Measurements from ENCODE around the gene SCYGR3. TPM values are rescaled to one million over a fixed set of nuclear protein-coding genes. Genes with fewer than 3 reads are reported as not detected.

SCYGR3 gene
- not detected for total RNA-seq
- polyA plus RNA-seq, result not detected

- Histone ChIP-seq H3K4me1 (ENCODE audit: insufficient read depth, low read length) (no peaks in the 10 kb centered on the region), H3K36me3 (ENCODE audit: insufficient read depth, low read length) (no peaks in the 10 kb centered on the region), H3K4me3 (ENCODE audit: low read length) (no peak within 1 kb of the TSS), H3K9me3 (ENCODE audit: low read length) (no peaks in the 10 kb centered on the region), H3K27me3 (ENCODE audit: insufficient read depth, low read length, poor library complexity, severe bottlenecking) (no peaks in the 10 kb centered on the region), H3K27ac (ENCODE audit: low read depth, low read length) (no peak within 1 kb of the TSS)
- H3K27ac Mint-ChIP-seq, result no peak within 1 kb of the TSS
- peaks cover 19 to 44% of the 10 kb centered on the region in 2 donors for H3K27me3 Mint-ChIP-seq
- ChIA-PET CTCF (no interaction called here), POLR2A (no interaction called here)
- H3K36me3 Mint-ChIP-seq, result no peaks in the 10 kb centered on the region
- no peak for DNase-seq
- no peak within 1 kb of the TSS for H3K4me3 Mint-ChIP-seq
- H3K9me3 Mint-ChIP-seq, result no peaks in the 10 kb centered on the region
- peaks cover 3 to 5% (median 4%) of the 10 kb centered on the region in 3 donors for H3K4me1 Mint-ChIP-seq
Observed at GRCh38 chr2:227614740-227615139, at the start of gene SCYGR3. SCYGR3 (minus strand) TSS chr2:227614840; CDS start chr2:227614840, 0 bp downstream.

GRCh38 chr2:227661827-227662226 is 47.2 kb upstream of the SCYGR3 start:
- Histone ChIP-seq H3K27ac (ENCODE audit: low read depth, low read length) (no peak overlapping the region), H3K9me3 (ENCODE audit: low read length) (no peaks in the 10 kb centered on the region), H3K27me3 (ENCODE audit: insufficient read depth, low read length, poor library complexity, severe bottlenecking) (no peaks in the 10 kb centered on the region), H3K36me3 (ENCODE audit: insufficient read depth, low read length) (no peaks in the 10 kb centered on the region), H3K4me3 (ENCODE audit: low read length) (no peak overlapping the region), H3K4me1 (ENCODE audit: insufficient read depth, low read length) (no peaks in the 10 kb centered on the region)
- Mint-ChIP-seq H3K4me1 (no peaks in the 10 kb centered on the region), H3K27me3 (peaks cover 4 to 10% of the 10 kb centered on the region in 2 donors), H3K36me3 (no peaks in the 10 kb centered on the region), H3K4me3 (no peak overlapping the region), H3K9me3 (no peaks in the 10 kb centered on the region), H3K27ac (no peak overlapping the region)
- ChIA-PET POLR2A (no interaction called here), CTCF (no interaction called here)
- DNase-seq, result no peak

GRCh38 chr2:227661025-227661649 is 46.5 kb upstream of the SCYGR3 start:
- H3K4me1 Mint-ChIP-seq, result no peaks in the 10 kb centered on the region
- H3K27me3 Mint-ChIP-seq, result peaks cover 3 to 10% of the 10 kb centered on the region in 2 donors
- H3K9me3 ChIP-seq (ENCODE audit: low read length), result no peaks in the 10 kb centered on the region
- no peak for DNase-seq
- no peaks in the 10 kb centered on the region for H3K27me3 ChIP-seq (ENCODE audit: insufficient read depth, low read length, poor library complexity, severe bottlenecking)
- H3K4me3 Mint-ChIP-seq, result no peak overlapping the region
- no peak overlapping the region for H3K4me3 ChIP-seq (ENCODE audit: low read length)
- CTCF ChIA-PET, result no interaction called here
- H3K4me1 ChIP-seq (ENCODE audit: insufficient read depth, low read length), result no peaks in the 10 kb centered on the region
- POLR2A ChIA-PET, result no interaction called here
- H3K36me3 ChIP-seq (ENCODE audit: insufficient read depth, low read length), result no peaks in the 10 kb centered on the region
- no peak overlapping the region for H3K27ac ChIP-seq (ENCODE audit: low read depth, low read length)
- H3K27ac Mint-ChIP-seq, result no peak overlapping the region
- no peaks in the 10 kb centered on the region for H3K36me3 Mint-ChIP-seq
- no peaks in the 10 kb centered on the region for H3K9me3 Mint-ChIP-seq

GRCh38 chr2:227657199-227657845 is 42.7 kb upstream of the SCYGR3 start:
- POLR2A ChIA-PET, result no interaction called here
- CTCF ChIA-PET, result interaction anchor here (0.8 to 1.6 kb wide), 4 partner anchors 8 to 12 kb away, joined by 3 to 8 read pairs (median 6); partner anchors contain the start of gene SCYGR5
- H3K27me3 Mint-ChIP-seq, result peaks cover 6 to 7% of the 10 kb centered on the region in 2 donors

GRCh38 chr2:227655454-227655853 is 40.8 kb upstream of the SCYGR3 start:
- Mint-ChIP-seq H3K27me3 (peaks cover 4 to 11% of the 10 kb centered on the region in 2 donors), H3K36me3 (no peaks in the 10 kb centered on the region), H3K9me3 (no peaks in the 10 kb centered on the region), H3K4me1 (no peaks in the 10 kb centered on the region), H3K4me3 (no peak overlapping the region), H3K27ac (no peak overlapping the region)
- no peak overlapping the region for H3K4me3 ChIP-seq (ENCODE audit: low read length)
- no peaks in the 10 kb centered on the region for H3K9me3 ChIP-seq (ENCODE audit: low read length)
- no peak overlapping the region for H3K27ac ChIP-seq (ENCODE audit: low read depth, low read length)
- H3K4me1 ChIP-seq (ENCODE audit: insufficient read depth, low read length), result no peaks in the 10 kb centered on the region
- POLR2A ChIA-PET, result no interaction called here
- DNase-seq, result no peak
- H3K27me3 ChIP-seq (ENCODE audit: insufficient read depth, low read length, poor library complexity, severe bottlenecking), result no peaks in the 10 kb centered on the region
- no peaks in the 10 kb centered on the region for H3K36me3 ChIP-seq (ENCODE audit: insufficient read depth, low read length)
- CTCF ChIA-PET, result no interaction called here

More at GRCh38 chr2:227657199-227657845, 42.7 kb upstream of the SCYGR3 start:
- Mint-ChIP-seq H3K36me3 (no peaks in the 10 kb centered on the region), H3K4me1 (no peaks in the 10 kb centered on the region), H3K9me3 (no peaks in the 10 kb centered on the region), H3K27ac (no peak overlapping the region), H3K4me3 (no peak overlapping the region)
- H3K9me3 ChIP-seq (ENCODE audit: low read length), result no peaks in the 10 kb centered on the region
- H3K36me3 ChIP-seq (ENCODE audit: insufficient read depth, low read length), result no peaks in the 10 kb centered on the region
- no peak for DNase-seq
- no peaks in the 10 kb centered on the region for H3K4me1 ChIP-seq (ENCODE audit: insufficient read depth, low read length)
- H3K4me3 ChIP-seq (ENCODE audit: low read length), result no peak overlapping the region
- no peak overlapping the region for H3K27ac ChIP-seq (ENCODE audit: low read depth, low read length)
- no peaks in the 10 kb centered on the region for H3K27me3 ChIP-seq (ENCODE audit: insufficient read depth, low read length, poor library complexity, severe bottlenecking)

- no peak for DNase-seq
- H3K36me3 Mint-ChIP-seq, result no peaks in the 10 kb centered on the region
- H3K4me3 Mint-ChIP-seq, result no peak overlapping the region
- ChIA-PET POLR2A (no interaction called here), CTCF (no interaction called here)
- Histone ChIP-seq H3K27me3 (ENCODE audit: insufficient read depth, low read length, poor library complexity, severe bottlenecking) (no peaks in the 10 kb centered on the region), H3K27ac (ENCODE audit: low read depth, low read length) (no peak overlapping the region), H3K4me3 (ENCODE audit: low read length) (no peak overlapping the region), H3K9me3 (ENCODE audit: low read length) (no peaks in the 10 kb centered on the region), H3K36me3 (ENCODE audit: insufficient read depth, low read length) (no peaks in the 10 kb centered on the region), H3K4me1 (ENCODE audit: insufficient read depth, low read length) (no peaks in the 10 kb centered on the region)
- H3K4me1 Mint-ChIP-seq, result no peaks in the 10 kb centered on the region
- H3K27me3 Mint-ChIP-seq, result peaks cover 4 to 11% of the 10 kb centered on the region in 2 donors
- H3K27ac Mint-ChIP-seq, result no peak overlapping the region
- H3K9me3 Mint-ChIP-seq, result no peaks in the 10 kb centered on the region
Observed at GRCh38 chr2:227654426-227654825, 39.8 kb upstream of the SCYGR3 start.

- Mint-ChIP-seq H3K9me3 (no peaks in the 10 kb centered on the region), H3K4me3 (no peak overlapping the region), H3K27ac (no peak overlapping the region), H3K4me1 (no peaks in the 10 kb centered on the region), H3K27me3 (peaks cover 4 to 17% of the 10 kb centered on the region in 2 donors), H3K36me3 (no peaks in the 10 kb centered on the region)
- ChIA-PET POLR2A (no interaction called here), CTCF (no interaction called here)
- H3K9me3 ChIP-seq (ENCODE audit: low read length), result no peaks in the 10 kb centered on the region
- H3K27me3 ChIP-seq (ENCODE audit: insufficient read depth, low read length, poor library complexity, severe bottlenecking), result no peaks in the 10 kb centered on the region
- H3K4me3 ChIP-seq (ENCODE audit: low read length), result no peak overlapping the region
- no peak for DNase-seq
- H3K27ac ChIP-seq (ENCODE audit: low read depth, low read length), result no peak overlapping the region
- H3K4me1 ChIP-seq (ENCODE audit: insufficient read depth, low read length), result no peaks in the 10 kb centered on the region
- H3K36me3 ChIP-seq (ENCODE audit: insufficient read depth, low read length), result no peaks in the 10 kb centered on the region
Observed at GRCh38 chr2:227653419-227653818, 38.8 kb upstream of the SCYGR3 start.

- ChIA-PET POLR2A (no interaction called here), CTCF (interaction anchor here (1.9 kb wide), 1 partner anchor 14 kb away, joined by 8 read pairs; no protein-coding TSS in a partner anchor)
- peaks cover 1 to 22% of the 10 kb centered on the region in 2 donors for H3K27me3 Mint-ChIP-seq
- no peaks in the 10 kb centered on the region for H3K36me3 Mint-ChIP-seq
- no peak for DNase-seq
- no peak overlapping the region for H3K4me3 ChIP-seq (ENCODE audit: low read length)
- H3K27ac Mint-ChIP-seq, result no peak overlapping the region
- no peaks in the 10 kb centered on the region for H3K4me1 Mint-ChIP-seq
- no peak overlapping the region for H3K4me3 Mint-ChIP-seq
- no peaks in the 10 kb centered on the region for H3K9me3 ChIP-seq (ENCODE audit: low read length)
- no peaks in the 10 kb centered on the region for H3K4me1 ChIP-seq (ENCODE audit: insufficient read depth, low read length)
- H3K9me3 Mint-ChIP-seq, result no peaks in the 10 kb centered on the region
- no peak overlapping the region for H3K27ac ChIP-seq (ENCODE audit: low read depth, low read length)
- H3K36me3 ChIP-seq (ENCODE audit: insufficient read depth, low read length), result no peaks in the 10 kb centered on the region
- H3K27me3 ChIP-seq (ENCODE audit: insufficient read depth, low read length, poor library complexity, severe bottlenecking), result no peaks in the 10 kb centered on the region
Observed at GRCh38 chr2:227643990-227644551, 29.4 kb upstream of the SCYGR3 start.

Measured in CD8-positive, alpha-beta memory T cell (primary cell).